RPMI7951 (cell line): Measurements from ENCODE around the gene PADI3. TPM values are rescaled to one million over a fixed set of nuclear protein-coding genes. Genes with fewer than 3 reads are reported as not detected.
A peak's percentile ranks its signal among the peaks of the same experiment; 100 is the strongest.

Experiments used
- DNase-seq: peaks from one replicate; pipeline ENCODE4 v3.0.0-alpha.2; 2012; ENCODE audit warnings: low read depth
- total RNA-seq: library from RNA; depleted of rRNA; stranded (reverse); fragments of >200 nt; shearing (Covaris generic); gene quantifications from 2 replicates; pipeline ENCODE4 v1.2.3, GENCODE V29; 2014

The PADI3 gene
- total RNA-seq, 1 experiment from 2014 or later, result 48.8 TPM

DNA sequence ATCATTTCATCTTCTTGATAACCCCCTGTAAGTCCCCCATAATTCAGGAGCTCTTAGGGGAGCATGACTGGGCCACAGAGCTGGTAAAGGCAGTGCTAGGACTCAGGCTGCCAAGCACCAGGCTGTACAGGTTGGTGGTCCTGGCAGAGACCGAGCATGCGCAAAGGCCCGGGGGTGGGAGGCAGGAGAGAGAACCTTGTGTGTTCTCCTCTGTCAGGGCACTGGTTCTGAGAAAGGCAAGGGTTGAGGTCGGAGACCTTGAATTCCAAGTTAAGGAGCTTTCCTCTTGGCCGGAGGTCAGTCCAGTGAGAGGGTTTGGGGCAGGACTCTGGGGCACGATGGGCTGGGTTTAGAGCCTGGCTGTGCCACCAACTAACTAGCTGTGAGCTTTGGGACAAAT, 23.2 kb downstream of the PADI3 start:
- DNase-seq, result no peak

DNA sequence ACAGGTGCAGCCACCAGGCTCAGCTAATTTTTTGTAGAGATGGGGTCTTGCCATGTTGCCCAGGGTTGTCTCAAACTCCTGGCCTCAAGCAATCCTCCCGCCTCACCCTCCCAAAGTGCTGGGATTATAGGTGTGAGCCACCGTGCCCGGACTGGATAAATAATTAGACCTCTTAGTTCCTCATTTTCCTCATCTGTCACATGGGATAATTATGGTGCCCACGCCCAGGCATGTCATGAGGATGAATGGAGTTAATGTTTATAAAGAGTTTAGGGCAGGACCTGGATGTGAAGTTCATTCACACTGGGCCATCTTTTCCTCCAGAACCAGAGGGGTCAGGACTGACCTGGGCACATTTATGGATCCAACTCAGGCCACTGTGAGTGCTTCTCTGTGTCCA, 23.7 kb downstream of the PADI3 start:
- no peak for DNase-seq

DNA sequence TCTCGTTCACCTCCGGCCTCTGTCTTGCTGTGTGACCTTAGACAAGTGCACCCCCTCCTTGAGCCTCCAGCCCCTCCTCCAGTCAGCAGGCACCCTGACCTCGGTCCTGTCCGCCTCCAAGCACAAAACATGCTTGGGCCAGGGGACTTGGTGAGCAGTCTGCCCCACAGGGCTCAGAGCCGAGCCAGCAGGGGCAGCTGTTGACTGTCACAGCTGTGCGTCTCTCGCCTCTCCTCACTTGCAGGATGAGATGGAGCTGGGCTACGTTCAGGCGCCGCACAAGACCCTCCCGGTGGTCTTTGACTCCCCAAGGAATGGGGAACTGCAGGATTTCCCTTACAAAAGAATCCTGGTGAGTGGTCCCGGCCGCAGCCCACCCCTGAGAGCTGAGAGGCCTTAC, 24.2 kb downstream of the PADI3 start:
- no peak for DNase-seq

DNA sequence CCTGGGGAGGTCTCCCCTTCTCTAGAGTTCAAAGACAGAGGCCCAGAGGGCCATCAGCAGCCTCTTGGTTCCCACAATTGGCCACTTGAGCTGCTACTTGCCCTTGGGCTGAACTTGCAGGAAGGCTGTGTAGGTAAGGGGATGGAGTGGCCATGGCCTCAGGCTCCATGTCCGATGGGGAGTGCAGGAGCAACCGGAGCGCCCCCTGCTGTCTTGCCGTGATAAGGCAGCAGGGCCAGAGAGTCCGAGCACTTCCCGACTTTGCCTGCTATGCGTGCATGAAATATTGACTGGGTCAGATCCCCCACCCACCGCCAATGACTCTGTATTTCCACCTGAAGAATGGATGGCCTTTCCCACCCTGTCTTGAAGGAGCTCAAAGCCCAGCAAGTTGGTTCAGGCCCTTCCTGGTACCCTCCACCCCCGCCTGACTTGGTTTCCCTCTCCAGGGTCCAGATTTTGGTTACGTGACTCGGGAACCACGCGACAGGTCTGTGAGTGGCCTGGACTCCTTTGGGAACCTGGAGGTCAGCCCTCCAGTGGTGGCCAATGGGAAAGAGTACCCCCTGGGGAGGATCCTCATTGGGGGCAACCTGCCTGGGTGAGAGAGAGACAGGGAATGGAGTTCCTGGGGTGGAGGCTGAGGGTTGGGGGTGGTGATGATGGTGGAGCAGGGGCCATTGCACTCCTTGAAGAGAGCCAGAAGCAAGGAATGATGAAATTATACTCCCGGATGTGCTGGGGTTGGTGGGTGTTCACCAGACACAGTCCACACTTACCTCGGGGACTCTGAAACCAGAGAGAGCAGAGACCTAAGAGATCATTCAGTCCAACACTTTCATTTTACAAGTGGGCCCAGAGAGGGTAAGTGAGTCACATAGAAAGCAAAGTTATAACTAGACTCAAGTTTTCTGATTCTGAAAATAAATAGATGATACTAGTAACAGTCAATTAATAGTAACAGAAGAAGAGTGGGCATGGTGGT, 25.6 kb downstream of the PADI3 start:
- peak; percentile 80 for DNase-seq

DNA sequence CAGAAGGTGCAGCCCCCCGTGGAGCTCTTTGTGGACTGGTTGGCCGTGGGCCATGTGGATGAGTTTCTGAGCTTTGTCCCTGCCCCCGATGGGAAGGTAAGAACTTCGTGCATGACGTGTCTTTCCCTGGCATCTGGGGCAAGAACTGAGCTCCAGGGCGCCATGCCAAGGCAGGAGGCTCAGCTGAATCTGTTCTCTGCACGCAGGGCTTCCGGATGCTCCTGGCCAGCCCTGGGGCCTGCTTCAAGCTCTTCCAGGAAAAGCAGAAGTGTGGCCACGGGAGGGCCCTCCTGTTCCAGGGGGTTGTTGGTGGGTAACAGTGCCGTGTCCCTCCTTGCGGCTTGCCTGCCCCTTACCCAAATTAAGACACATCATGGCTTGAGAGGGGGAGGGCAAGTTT, 27.7 kb downstream of the PADI3 start:
- peak; percentile 98 for DNase-seq

DNA sequence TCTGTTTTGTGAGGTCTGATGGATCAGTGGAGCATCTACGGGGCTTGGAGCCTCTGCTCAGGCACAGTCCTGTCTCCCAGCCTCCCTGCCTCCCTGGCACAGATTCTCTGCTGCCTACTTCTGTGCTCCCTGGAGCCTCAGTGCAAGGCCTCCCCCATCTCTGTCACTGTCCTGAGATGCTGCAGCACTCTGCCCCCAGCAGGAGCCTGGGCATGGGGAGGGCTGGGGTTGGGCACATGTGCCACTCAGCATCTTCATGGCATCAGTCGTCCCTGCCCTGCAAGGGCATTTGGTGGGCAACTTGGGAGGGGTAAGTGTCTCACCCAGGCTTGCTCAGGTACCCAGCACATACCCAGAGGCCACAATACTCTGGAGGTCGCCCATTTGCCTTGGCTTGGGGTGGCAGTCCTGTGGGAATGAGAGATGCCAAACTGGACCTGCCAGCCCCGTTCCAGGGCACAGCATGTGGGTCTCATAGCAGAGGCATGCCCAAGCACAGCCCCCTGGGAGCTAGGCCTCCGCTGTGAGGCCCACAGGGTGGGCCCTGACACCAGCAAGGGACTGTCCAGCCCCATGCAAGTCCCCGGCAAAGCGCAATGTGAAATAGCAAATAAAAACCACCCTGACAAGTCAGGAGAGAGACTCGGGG, 28.7 kb downstream of the PADI3 start:
- DNase-seq, result no peak

DNA sequence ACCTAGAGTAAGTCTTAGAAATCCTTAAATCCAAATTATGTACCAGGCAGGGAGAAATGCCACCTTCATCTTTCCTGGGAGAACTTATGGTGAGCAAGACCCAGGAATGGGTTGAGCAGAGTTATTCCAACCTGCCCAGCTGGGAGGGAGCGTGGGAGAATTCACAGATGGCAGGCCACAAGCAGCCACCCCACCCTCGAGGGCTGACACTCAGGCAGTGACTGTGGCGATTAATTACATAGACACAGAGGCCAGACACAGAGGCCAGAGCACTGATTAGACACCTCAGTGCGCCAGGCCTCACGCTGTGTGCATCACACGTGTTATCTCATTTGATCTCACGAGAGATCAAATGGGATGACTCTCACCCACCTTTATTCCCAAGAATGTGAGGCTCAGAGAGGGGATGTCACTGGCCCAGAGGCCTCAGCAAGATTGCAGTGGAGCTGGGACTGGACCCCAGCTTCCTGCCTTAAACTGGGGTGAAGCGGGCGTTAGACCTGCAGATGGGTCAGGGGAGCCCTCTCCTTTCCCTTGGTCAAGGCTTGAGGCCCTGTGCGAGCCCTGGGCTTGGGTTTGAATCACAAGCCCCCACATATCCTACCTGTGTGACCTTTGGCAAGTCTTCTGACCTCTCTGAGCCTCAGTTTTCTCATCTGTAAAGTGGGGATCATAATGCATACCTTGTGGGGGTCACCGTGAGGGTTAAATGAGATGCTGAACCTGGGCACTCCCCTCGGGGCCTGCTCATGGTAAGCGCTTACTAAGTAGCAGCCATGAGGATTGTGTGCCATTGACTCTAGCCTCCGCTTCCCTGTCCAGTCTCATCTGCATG, 30.3 kb downstream of the PADI3 start:
- DNase-seq, result peak; percentile 69

DNA sequence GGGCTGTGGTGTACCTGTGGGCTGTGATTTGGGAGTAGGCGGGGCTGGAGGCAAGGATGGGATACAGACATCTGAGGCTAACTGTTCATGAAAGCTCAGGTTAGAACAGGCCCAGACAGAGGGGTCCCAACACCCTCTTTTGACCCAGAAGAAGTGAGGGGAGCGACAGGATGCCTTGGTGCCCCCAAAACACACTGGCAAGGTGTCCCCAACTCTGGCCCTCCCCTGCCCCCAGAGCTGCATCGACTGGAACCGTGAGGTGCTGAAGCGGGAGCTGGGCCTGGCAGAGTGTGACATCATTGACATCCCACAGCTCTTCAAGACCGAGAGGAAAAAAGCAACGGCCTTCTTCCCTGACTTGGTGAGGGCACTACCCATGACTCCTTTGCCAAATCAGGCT, 31.5 kb downstream of the PADI3 start:
- no peak for DNase-seq

DNA sequence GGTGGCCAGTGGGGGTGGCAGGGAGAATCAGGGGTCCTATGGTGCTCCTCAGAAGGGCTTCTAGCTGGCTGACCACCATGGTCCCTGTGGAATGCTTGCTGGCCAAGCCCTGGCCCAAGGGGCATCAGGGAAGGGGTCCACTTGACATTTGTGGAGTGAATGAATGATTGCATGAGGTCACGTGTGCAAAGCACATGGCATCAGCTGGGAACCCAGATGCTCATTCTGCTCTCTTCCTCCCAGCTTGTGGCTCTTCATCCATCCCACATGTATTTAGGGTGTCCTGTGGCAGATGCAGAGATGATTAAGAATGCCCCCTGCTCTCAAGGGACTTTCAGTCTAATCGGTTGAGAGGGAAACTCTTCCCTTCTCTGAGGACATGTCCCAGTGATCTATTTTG, 32.0 kb downstream of the PADI3 start:
- no peak for DNase-seq

DNA sequence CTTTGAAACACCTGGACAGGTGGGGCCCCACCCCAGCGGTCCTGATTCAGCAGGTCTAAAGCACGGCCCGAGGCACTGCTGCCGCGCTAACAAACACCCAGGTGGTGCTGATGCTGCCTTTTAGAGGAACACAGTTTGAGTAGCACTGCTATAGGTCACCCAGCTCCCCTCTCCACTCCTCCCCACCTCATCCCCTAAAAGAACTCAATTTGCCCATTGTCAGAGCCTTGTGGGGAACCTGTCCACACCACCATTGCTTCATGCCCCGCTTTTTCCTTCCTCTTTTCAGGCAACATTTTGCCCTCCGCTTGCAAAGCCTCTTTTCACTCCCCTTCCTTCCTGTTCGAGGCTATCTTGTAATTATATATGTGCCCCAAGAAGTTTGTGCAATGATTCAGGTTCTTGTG, 32.9 kb downstream of the PADI3 start:
- DNase-seq, result no peak

DNA sequence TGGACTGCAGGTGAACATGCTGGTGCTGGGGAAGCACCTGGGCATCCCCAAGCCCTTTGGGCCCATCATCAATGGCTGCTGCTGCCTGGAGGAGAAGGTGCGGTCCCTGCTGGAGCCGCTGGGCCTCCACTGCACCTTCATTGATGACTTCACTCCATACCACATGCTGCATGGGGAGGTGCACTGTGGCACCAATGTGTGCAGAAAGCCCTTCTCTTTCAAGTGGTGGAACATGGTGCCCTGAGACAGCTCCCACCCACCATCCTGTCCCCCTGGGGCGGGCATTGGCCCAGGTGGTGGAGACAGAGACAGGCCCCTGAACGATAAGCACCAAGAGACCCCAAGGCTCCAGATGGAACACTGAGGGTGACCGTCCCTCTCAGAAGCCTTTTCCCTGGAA, 33.9 kb downstream of the PADI3 start:
- DNase-seq, result no peak

DNA sequence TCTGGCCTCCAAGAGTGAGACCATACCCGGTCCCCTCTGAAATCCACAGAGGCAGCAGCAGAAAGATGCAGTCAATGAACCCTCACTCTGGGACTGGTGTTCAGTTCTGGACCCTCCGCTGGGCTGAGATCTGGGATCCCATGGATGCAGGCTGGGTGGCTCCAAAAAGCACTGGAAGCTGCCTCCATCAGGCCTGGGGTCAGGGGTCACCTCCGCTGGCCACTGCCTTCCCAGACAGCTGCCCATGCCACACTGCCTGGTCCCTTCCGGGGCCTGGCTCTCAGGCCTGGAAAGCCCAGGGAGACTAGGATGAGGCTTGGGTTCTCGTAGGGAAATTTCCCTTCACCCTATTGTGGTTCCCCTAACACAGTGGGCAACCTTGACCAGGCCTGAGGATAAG, 37.7 kb downstream of the PADI3 start:
- no peak for DNase-seq

DNA sequence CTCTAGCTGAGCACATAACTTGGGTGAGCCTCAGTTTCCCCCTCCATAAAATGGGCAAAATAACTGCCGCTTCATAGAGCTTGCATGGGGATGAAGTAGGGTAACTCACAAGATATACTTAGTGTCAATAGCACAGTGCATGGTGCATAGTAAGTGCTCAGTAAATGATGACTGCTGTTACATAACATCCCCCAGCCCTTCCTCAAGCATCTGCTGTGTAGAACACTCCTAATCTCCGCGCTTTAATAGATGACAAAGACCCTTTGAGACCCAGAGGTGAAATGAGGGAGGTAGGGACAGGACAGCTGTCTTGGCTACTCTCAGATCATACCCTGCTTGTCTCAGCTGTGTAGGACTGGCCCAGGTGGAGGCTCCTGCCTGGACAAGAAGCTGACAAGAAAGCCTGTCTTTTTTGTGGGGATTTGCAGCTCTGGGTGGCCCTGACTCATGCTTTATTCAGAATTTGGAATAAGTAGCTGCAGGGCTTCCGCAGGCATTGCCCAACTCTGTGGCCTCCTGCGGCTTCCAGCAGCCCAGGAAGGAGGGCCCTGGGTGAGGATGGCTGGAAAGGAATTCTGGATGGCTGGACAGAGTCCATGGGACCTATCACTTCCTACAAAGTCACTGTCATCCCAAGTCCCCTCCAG, 38.4 kb downstream of the PADI3 start:
- DNase-seq, result peak; percentile 98

DNA sequence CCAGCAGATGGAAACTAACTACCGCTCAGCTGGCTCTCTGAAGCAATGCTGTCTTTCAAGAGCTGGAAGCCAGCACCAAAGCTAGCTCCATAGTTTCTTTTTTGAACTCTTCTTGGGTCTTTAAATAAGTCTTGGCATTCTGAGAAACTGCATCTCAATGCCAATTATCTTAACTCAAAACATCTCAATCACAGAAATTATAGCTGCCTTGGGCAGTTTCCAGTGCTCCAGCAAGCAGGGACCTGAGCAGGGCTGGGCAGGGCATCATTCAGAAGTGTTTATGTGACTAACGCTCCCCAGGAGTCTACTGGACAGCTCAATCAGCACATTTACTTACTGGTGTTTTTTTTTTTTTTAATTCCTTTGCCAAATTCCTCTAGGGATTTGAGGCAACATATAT, 40.8 kb downstream of the PADI3 start:
- DNase-seq, result peak; percentile 88

DNA sequence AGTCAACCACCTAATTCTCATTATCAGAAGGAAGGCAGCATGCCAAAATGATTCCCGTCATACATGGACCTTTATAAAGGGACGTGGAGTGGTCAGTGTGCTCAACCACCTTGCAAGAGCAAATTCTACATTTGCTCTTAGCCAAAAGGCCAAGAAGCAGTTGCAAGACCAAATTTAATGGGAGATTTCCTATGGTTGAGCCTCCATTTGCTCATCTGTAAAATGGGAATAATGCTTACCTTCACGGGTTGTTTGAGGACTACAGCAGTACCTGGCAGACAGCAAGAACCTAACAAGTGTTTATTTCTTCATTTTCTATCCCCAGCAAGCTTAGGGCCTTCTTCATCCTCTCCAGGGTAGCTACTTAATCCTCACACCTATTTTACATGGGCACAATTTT, 41.7 kb downstream of the PADI3 start:
- DNase-seq, result no peak

DNA sequence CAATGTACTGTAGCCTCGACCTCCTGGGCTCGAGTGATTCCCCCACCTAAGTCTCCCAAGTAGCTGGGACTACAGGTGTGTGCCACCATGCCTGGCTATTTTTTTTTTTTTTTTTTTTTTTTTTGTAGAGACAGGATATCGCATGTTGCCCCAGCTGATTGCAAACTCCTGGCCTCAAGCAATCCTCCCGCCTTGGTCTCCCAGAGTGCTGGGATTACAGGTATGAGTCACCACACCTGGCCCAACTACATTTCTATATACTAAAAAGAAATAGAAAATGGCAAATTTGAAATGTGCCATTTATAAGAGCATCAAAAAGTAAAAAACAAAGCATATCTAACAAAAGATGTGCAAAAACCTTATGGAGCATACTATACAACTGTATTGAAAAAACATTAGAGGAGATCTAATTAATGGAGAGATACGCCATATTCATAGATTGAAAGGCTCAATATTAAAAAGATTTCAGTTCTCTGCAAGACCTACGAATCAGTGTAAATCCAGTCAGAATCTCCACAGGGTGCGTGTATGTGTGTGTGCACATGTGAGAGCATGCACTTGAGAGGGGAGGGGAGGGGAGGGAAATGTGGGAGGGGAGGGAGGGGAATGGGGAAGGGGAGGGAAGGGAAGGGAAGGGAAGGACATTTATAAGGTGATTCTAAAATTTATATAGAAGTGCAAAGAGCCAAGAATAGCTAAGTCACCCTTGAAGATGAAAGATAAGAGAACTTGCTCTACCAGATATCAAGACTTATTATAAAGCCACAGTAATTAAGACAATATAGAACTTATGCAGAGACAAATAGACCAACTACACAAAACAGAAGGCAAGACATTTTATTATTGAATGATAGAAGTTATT, 43.6 kb downstream of the PADI3 start:
- DNase-seq, result no peak

DNA sequence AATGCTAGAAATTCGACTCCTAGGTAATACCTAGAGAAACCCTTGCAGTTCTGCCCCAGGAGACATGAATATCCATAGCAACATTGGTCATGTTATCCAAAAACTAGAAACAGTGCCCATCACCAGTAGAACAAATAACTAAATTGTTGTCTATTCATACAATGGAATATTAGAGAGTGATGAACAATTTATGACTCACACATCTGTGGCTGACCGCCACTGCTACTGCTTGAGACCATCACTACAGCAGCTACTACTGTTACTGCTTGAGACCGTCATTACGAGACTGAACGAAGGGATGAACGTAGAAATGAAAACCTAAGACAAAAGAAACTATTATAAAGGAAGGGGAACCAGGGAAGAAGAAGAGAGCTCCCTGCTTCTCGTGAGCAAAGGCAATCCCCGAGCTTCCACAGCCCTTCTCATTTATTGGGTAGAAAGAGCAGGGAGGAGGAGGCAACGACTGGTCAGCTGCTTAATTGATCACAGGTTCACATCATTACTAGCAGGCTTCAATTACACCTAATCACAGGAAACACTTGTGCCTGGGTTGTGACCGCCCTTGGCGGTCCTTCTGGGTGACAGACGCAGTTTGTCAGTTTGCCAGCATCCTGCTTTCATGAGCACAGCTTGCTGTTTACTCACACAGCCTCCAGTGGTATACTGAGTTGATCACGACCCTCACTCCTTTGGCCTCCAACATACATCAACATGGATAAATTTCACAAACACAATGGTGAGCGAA, 45.0 kb downstream of the PADI3 start:
- peak; percentile 60 for DNase-seq

DNA sequence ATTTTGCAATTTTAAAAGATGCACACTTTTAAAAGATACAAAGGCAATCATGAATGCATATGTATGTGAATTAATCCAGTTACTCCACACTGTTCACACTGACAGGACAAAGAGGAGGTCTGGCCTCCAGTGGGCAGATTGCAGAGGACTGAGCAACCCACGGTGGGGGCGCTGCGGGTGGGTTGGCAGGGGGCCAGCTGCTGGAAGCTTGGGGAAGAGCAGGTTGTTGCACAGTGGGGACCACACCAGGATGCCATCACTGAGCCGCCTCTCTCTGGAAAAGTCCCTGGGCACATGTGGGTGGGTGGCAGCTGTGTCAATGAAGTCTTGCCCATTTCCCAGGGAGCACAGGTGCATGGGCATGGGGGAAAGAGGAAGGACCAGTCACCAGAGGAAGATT, 46.4 kb downstream of the PADI3 start:
- DNase-seq, result no peak

DNA sequence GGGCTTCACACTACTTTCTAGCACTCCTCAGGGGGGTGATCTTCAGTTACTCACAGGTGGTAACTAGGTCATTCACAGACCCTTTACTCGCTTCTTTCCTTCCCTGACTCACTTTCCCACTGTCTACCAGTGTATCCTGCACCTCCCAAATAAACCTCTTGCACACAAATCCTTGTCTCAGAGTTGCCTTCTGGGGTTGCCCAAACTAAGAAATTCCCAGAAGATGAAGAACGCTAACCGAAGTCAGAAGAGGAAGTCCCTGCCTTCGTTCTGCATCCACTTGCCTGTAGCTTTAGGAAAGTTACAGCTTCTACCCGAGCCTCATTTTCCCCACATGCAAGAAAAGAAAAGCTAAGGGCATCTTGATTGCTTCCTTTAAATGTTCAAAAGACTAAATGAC, 47.2 kb downstream of the PADI3 start:
- no peak for DNase-seq

DNA sequence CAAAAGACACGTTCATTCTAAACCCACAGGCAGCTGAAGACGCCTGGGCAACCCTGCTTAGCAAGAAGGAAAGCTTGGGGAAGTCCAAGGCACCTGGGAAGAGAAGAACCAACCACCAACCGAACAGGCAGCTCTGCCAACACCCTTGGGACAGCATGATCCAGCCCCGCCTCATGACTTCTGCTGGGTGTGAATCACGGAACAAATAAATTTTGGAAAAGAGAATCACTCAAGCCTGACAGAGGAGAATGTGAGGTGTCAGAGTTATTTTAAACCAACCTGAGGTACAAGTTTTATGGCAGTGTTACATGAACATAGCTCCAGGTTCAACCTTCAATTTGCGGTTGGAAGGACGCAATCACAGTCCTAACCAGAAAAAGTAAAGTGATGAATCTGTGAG, 49.1 kb downstream of the PADI3 start:
- DNase-seq, result no peak
